K562 (cell line): ENCODE results near the gene RAE1. TPM values are rescaled to one million over a fixed set of nuclear protein-coding genes. Genes with fewer than 3 reads are reported as not detected.

Experiments used
- ATAC-seq: fragments of 200-7000 bp; cut with Tn5 transposase; 3 replicates; pipeline ENCODE4 v1.9.1; 2020; ENCODE audit warnings: moderate library complexity
- BruUV-seq: library from RNA; stranded (reverse); fragments of 400-500 nt; replicated peaks from 2 replicates; lab custom pipeline; 2021; lab: Mats Ljungman, UMichigan
- CTCF ChIA-PET: fragments of 300-600 bp; formaldehyde crosslinking; extraction: SDS; loops from one replicate; lab custom pipeline; 2021; ENCODE audit warnings: low intra/inter-chr PET ratio; lab: Yijun Ruan, JAX
- POLR2A ChIA-PET: fragments of 300-600, 350-650 bp; sonication (Branson Sonifier 250); formaldehyde crosslinking; extraction: SDS; loops from one replicate; lab custom pipeline; 2021; ENCODE audit warnings: antibody characterized with exemption, inconsistent platforms; lab: Yijun Ruan, JAX
- DNase-seq, 4 experiments: peaks; one replicate each; pipeline versions ENCODE4 v3.0.0 to v3.0.0-alpha.2; 2011 to 2018; ENCODE audit warnings: low spot score in 3 of 4, mixed read lengths in 3 of 4; ENCODE audit errors: extremely low read depth in 1 of 4
- FAIRE-seq: peaks from 2 replicates; lab custom pipeline; 2011; peaks lifted over from hg19 to GRCh38; lab: Jason Lieb, UNC
- H2AFZ ChIP-seq: 2 replicates; pipeline ENCODE4 v1.6.0; 2011; ENCODE audit warnings: low read depth, low read length, control low read depth, inconsistent platforms
- H3K27ac ChIP-seq: fragments of 200-600 bp; 3 replicates; pipeline ENCODE4 v1.8.0; 2011; ENCODE audit warnings: low read depth, mild to moderate bottlenecking, control low read depth, inconsistent platforms, low read length, moderate library complexity, mixed read lengths; ENCODE audit errors: extremely low read depth
- H3K27me3 ChIP-seq, 2 experiments: fragments of 300-600 bp in 1 of 2; 2 replicates in 1 of 2; 3 replicates in 1 of 2; pipeline versions ENCODE4 v1.6.0 to v1.8.0; 2011; ENCODE audit warnings: inconsistent platforms in 2 of 2, low read length in 2 of 2, mild to moderate bottlenecking in 1 of 2, mixed read lengths in 1 of 2, moderate library complexity in 1 of 2; ENCODE audit not compliant: control insufficient read depth in 2 of 2, insufficient read depth in 2 of 2
- H3K36me3 ChIP-seq: fragments of 300-600 bp; 3 replicates; pipeline ENCODE4 v1.8.0; 2011; ENCODE audit warnings: mild to moderate bottlenecking, low read length, inconsistent platforms; ENCODE audit not compliant: control insufficient read depth, insufficient read depth
- H3K4me1 ChIP-seq, 2 experiments: fragments of 200-600 bp in 1 of 2; replicated peaks in 1 of 2; 2 replicates in 1 of 2; 3 replicates in 1 of 2; pipeline versions ENCODE4 v1.5.1 to v1.8.0; 2011; ENCODE audit warnings: inconsistent platforms in 2 of 2, low read length in 2 of 2, mild to moderate bottlenecking in 1 of 2, mixed read lengths in 1 of 2, moderate library complexity in 1 of 2; ENCODE audit not compliant: control insufficient read depth in 2 of 2, insufficient read depth in 2 of 2
- H3K4me2 ChIP-seq: 2 replicates; pipeline ENCODE4 v1.6.1; 2011; ENCODE audit warnings: low read length, control low read depth, inconsistent platforms, mixed read lengths; ENCODE audit not compliant: insufficient read depth
- H3K4me3 ChIP-seq: fragments of 200-600 bp; sonication (generic), shearing (Covaris generic); 2 replicates; pipeline ENCODE4 v1.5.1; 2016; ENCODE audit warnings: control low read depth, inconsistent platforms
- H3K79me2 ChIP-seq: fragments of 200-600 bp; 3 replicates; pipeline ENCODE4 v1.8.0; 2011; ENCODE audit warnings: low read length, inconsistent platforms; ENCODE audit not compliant: control insufficient read depth, insufficient read depth
- H3K9ac ChIP-seq, 2 experiments: 2 replicates each; pipeline versions ENCODE4 v1.6.0 to v1.6.1; 2011; ENCODE audit warnings: low read depth in 2 of 2, low read length in 2 of 2, control low read depth in 1 of 2, inconsistent platforms in 1 of 2, mild to moderate bottlenecking in 1 of 2, mixed read lengths in 1 of 2; ENCODE audit not compliant: insufficient read depth in 1 of 2
- H3K9me1 ChIP-seq: one replicate; pipeline ENCODE4 v1.6.0; 2011; ENCODE audit warnings: inconsistent platforms, mild to moderate bottlenecking, low read length, moderate library complexity; ENCODE audit not compliant: control insufficient read depth, insufficient read depth
- H3K9me3 ChIP-seq: replicated peaks from 2 replicates; pipeline ENCODE4 v1.5.1; 2011; ENCODE audit warnings: low read depth, low read length, inconsistent platforms; ENCODE audit not compliant: control insufficient read depth, insufficient read depth
- H4K20me1 ChIP-seq: replicated peaks from 2 replicates; pipeline ENCODE4 v1.6.1; 2011; ENCODE audit warnings: low read length, inconsistent platforms, mixed read lengths; ENCODE audit not compliant: control insufficient read depth, insufficient read depth
- ATF6 ChIP-seq: sonication (generic); formaldehyde crosslinking; IDR thresholded peaks from 2 replicates; pipeline ENCODE4 v1.4.0; 2020; ENCODE audit warnings: mild to moderate bottlenecking, missing genetic modification reagents
- ELK3 ChIP-seq: fragments of 450-650 bp; formaldehyde crosslinking; IDR thresholded peaks from 2 replicates; pipeline ENCODE4 v1.4.0; 2020; ENCODE audit warnings: mild to moderate bottlenecking
- FUS ChIP-seq: fragments of 200-400 bp; formaldehyde crosslinking; optimal IDR thresholded peaks from 2 replicates; pipeline ENCODE3; 2017; ENCODE audit warnings: low read depth, low read length
- NONO ChIP-seq, 2 experiments: fragments of 200-400 bp in 1 of 2; fragments of 450-650 bp in 1 of 2; formaldehyde crosslinking in 1 of 2; IDR thresholded peaks; 2 replicates each; pipeline ENCODE4 v1.6.1; 2017; ENCODE audit warnings: low read depth in 2 of 2, mild to moderate bottlenecking in 2 of 2, moderate library complexity in 2 of 2, low read length in 1 of 2
- ZBTB12 ChIP-seq: fragments of 250-450 bp; sonication (Bioruptor Pico); IDR thresholded peaks from 2 replicates; pipeline ENCODE4 v1.4.0; 2020
- ZKSCAN3 ChIP-seq: fragments of 250-450 bp; sonication (Bioruptor Pico); IDR thresholded peaks from 2 replicates; pipeline ENCODE4 v1.4.0; 2020
- ZNF239 ChIP-seq: fragments of 250-450 bp; sonication (Bioruptor Pico); IDR thresholded peaks from 2 replicates; pipeline ENCODE4 v1.4.0; 2020; ENCODE audit warnings: mild to moderate bottlenecking
- ZNF253 ChIP-seq: fragments of 250-450 bp; sonication (Bioruptor Pico); conservative IDR thresholded peaks from 2 replicates; pipeline ENCODE4 v1.6.1; 2021; ENCODE audit warnings: mild to moderate bottlenecking
- ZNF707 ChIP-seq: fragments of 250-450 bp; sonication (Bioruptor Pico); conservative IDR thresholded peaks from 2 replicates; pipeline ENCODE4 v1.8.0; 2022; ENCODE audit warnings: inconsistent platforms, mild to moderate bottlenecking, moderate library complexity
- ZSCAN29 ChIP-seq: fragments of 450-650 bp; IDR thresholded peaks from 2 replicates; pipeline ENCODE4 v1.6.1; 2017
- WGBS: fragments of 100-300 bp; shearing (Covaris generic); methylation state at CpG from one replicate; pipeline ENCODE4 v1.1.6; 2016; ENCODE audit warnings: low coverage, mixed read lengths; ENCODE audit not compliant: insufficient coverage; ENCODE audit errors: missing lambda C conversion rate; 5-methylcytosine and 5-hydroxymethylcytosine counted together
- in situ Hi-C: fragments of 300-500 bp; cut with MboI; formaldehyde crosslinking; loops from 4 replicates; pipeline ENCODE4 v1.15.0; 2018; ENCODE audit warnings: inconsistent platforms, mixed read lengths
- intact Hi-C: fragments of 100-400 bp; cut with micrococcal nuclease; formaldehyde crosslinking; loops from 2 replicates; pipeline ENCODE4 v1.14.2; 2022
- polyA plus RNA-seq, 8 experiments: library from polyadenylated mRNA; depleted of rRNA in 4 of 8; stranded (reverse) in 5 of 8; unstranded in 3 of 8; fragments of >200 nt; fragmentation: Nextera tagmentation in 2 of 8; fragmentation: Illumina TruSeq in 1 of 8; extraction: Ambion mirVana in 2 of 8; extraction: Trizol in 1 of 8; gene quantifications; 2 replicates each; pipeline versions ENCODE4 v1.2.1 to v1.2.3, GENCODE V29; 2011 to 2014; ENCODE audit warnings: inconsistent platforms in 1 of 8, missing spikeins in 1 of 8
- total RNA-seq, 7 experiments: library from RNA; depleted of rRNA in 6 of 7; stranded (reverse); fragments of >200 nt in 6 of 7; fragmentation: Illumina TruSeq in 2 of 7; extraction: Trizol in 2 of 7; gene quantifications; 2 replicates each; pipeline versions ENCODE4 v1.2.1 to v1.2.3, GENCODE V29; 2011 to 2021; ENCODE audit warnings: low replicate concordance in 1 of 7

The RAE1 gene
- total and polyA plus RNA-seq, 9 of the 15 experiments (the other 6 are each of a cell fraction or from before 2014, with no cell fraction given), result 33.7 to 248 (median 77.7) TPM

GRCh38 chr20:57342829-57343228 lies 8.2 kb upstream of the RAE1 start:
- ATAC-seq, result no peak
- CTCF ChIA-PET, result no interaction called here

More at GRCh38 chr20:57342829-57343228, 8.2 kb upstream of the RAE1 start:
- FAIRE-seq (no peak), DNase-seq (no peak)
- no peak overlapping the region for H3K27ac ChIP-seq
- in situ Hi-C loops (loop anchor here (5.0 kb wide), 1 partner anchor 256 kb away; no protein-coding TSS in a partner anchor), intact Hi-C loops (loop anchor here (10.0 kb wide), 1 partner anchor 788 kb away; no protein-coding TSS in a partner anchor)
- WGBS, result 3% methylated on average over 2 of the region's 2 CpGs
- H3K79me2 ChIP-seq, result no peaks in the 10 kb centered on the region
- no peak overlapping the region for H3K4me3 ChIP-seq
- H3K27me3 ChIP-seq, result peaks cover 0 to 2% of the 10 kb centered on the region in 2 experiments; a peak in 2 of 5 replicates
- no peak overlapping the region for H2AFZ ChIP-seq
- no peaks in the 10 kb centered on the region for H4K20me1 ChIP-seq
- no peak overlapping the region for H3K9ac ChIP-seq
- no peaks in the 10 kb centered on the region for H3K9me1 ChIP-seq
- H3K4me2 ChIP-seq, result no peak overlapping the region
- no peaks in the 10 kb centered on the region for H3K36me3 ChIP-seq
- BruUV-seq, result no TSS peak
- no peaks in the 10 kb centered on the region for H3K4me1 ChIP-seq
- H3K9me3 ChIP-seq, result no peaks in the 10 kb centered on the region
- POLR2A ChIA-PET, result no interaction called here
- TF ChIP-seq ZSCAN29 (no peak), ZBTB12 (CRISPR knock-in tag) (no peak), FUS (no peak), ELK3 (no peak), ZNF253 (no peak), NONO (IDR thresholded peaks at IDR 0.05; ENCODE audit: low read depth in 2 of 2, low read length in 1 of 2) (no peak), ZNF239 (CRISPR knock-in tag) (no peak), ZNF707 (CRISPR knock-in tag) (no peak), ZKSCAN3 (CRISPR knock-in tag) (no peak), ATF6 (CRISPR knock-in tag) (no peak)
